Right lung (tissue), 5 donors: Measurements from ENCODE around the gene SLCO4A1. TPM values are rescaled to one million over a fixed set of nuclear protein-coding genes. Genes with fewer than 3 reads are reported as not detected.
"Not testable (repeated sequence)": the region's sequence is repeated elsewhere in the genome, so short reads cannot be mapped to it uniquely, and the experiment has no call there.

ENCODE experiments used
- DNase-seq, 2 donors: peaks; one replicate each; pipeline ENCODE4 v3.0.0-alpha.2; 2013
- polyA plus RNA-seq, 5 donors: library from polyadenylated mRNA; unstranded; fragments of 120-200 nt; gene quantifications; one replicate each; pipeline versions ENCODE4 v1.2.1 to v1.2.3, GENCODE V29; 2013; ENCODE audit warnings: inconsistent platforms in 1 of 5, low replicate concordance in 1 of 5; ENCODE audit not compliant: insufficient read length in 5 of 5, insufficient read depth in 1 of 5

The SLCO4A1 gene
- polyA plus RNA-seq, 5 donors = 0.46 to 0.69 (median 0.54) TPM

DNA sequence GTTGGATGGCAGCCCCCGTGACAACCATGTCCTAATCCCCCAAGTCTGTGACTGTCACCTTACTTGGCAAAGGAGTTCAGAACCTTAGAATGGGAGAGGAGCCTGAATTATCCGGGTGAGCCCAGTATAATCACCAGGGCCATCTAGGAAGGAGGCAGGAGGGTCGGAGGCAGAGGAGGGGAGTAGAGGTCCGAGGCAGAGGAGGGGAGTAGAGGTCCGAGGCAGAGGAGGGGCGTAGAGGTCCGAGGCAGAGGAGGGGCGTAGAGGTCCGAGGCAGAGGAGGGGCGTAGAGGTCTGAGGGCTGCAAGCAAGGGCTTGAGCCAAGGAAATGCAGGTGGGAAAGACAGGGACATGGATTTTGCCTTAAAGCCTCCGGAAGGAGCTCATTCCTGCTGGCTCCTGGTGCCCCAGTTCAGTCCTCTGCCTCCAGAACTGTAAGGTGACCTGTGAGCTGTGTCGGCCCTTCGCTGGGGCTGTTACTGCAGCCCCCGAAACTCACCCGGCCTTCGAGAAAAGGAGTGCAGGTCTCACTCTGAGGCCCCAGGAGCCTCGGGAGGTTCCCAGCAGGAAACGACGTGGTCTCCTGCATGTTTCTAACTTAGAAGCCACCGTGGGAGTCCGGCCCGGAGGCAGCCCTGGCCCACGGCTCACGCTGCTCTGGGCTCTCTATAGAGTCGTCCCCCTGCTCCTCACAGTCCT, 20.0 kb upstream of the SLCO4A1 start:
- DNase-seq = no peak

- DNase-seq = no peak
Observed at GRCh38 chr20:62622877-62623487, 19.3 kb upstream of the SLCO4A1 start.

DNA sequence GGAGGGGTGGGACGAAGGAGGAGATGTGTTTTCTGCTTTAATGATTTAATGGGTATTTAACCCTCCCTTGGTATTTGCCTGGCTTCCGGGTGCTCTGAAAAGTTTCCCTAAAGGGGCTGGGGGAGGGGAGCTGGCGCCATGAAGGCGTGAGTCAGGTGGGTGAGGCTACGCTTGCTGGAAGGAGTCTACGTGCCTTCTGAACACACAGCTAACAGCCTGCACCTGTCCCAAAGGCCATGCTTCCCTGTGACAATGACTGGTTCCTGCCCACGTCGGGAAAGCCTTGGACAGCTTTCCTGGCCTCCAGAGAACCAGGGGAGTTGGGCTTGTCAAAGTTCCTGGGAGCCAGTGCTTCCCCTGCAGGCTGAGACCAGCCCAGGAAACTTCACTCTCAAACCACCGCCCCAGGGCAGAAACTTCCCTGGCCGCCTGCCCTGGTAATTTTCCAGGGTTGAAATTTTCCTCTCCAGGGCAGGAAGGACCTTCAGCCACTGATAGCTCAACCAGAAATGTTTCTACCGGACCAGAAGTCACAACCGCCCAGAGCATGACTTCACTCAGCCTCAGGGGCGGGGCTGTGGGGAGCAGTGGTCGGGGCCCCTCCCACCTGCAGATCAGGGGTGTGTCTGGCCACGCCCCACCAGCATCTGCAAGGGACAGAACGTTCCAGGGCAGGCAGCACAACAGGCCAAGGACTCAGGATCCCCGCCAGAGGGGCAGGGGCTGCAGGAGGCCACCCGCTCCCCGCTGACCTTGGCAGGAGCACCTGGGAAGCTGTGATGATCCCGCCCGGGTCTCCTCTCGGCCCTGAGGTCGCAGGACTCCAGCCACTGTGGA, 18.6 kb upstream of the SLCO4A1 start:
- peak; percentile 68 to 69 for DNase-seq

DNA sequence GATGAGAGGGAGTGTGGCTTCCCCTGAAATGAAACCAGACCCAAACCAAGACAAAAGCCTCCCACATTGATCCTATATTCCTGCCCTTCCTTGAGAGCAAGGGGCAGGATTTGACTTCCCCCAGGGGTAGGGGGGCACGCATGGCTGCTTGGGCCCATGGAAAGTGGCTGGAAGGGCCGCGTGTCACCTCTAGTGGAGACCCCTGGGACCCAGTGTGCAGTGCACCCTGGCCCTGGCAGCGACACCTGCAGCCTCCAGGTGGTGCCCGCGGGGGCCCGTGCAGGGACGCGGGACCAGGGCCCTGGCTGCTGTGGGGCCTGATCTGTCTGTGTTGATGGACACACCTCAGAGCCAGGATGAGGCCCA, 18.0 kb upstream of the SLCO4A1 start:
- no peak for DNase-seq

GRCh38 chr20:62624719-62625453, 17.4 kb upstream of the SLCO4A1 start:
- no peak for DNase-seq

DNA sequence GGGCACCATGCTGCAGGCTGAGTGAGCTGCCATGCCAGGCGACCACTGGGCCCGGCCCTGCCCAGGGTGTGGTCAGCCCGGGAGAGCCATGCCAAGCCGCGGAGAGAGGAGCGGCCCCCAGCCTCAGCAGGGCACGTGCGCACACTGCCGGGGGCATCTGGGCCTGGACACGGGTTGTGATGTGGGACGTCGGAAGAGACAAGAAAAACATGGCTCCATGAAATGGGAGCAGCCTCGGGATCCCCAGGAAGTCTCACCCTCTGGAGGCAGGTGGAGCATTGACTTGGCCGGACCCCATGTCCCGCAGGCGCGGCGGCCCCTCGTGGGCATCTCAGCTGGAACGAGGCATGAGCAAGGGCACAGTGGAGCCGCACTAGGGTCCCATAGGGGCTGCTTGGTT, 16.8 kb upstream of the SLCO4A1 start:
- no peak for DNase-seq

- DNase-seq = no peak
Observed at GRCh38 chr20:62625921-62626547, 16.3 kb upstream of the SLCO4A1 start.

- not testable (repeated sequence) for DNase-seq
Observed at GRCh38 chr20:62627425-62627824, 14.9 kb upstream of the SLCO4A1 start.

DNA sequence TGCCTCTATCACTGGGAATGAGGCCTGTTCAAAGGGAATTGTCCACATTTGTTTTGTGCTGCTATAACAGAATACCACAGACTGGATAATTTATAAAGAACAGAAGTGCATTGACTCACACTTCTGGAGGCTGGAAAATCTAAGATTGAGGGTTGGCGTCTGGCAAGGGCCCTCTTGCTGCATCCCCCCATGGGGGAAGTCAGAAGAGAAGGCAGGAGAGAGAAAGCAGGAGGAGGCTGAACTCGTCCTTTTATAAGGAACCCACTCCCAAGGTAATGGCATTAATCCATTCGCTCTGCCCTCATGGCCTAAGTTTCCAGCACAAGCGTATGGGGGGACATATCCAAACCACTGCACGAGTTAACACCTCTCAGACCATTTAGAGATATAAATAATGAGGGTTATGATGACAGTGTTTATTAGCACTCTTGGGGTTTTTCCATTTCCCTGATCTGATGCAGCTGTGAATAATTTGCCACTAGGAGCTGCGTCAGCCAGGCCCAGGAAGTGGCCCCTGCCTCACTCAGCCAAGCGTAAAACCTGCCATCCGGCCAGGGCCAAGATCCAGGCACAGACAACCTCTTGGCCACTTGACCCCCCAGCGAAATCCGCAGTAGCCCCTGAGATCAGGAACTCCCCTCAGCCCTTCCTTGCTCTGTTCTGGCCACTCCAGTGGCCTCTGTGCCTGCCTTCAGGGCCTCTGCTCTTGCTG, 14.2 kb upstream of the SLCO4A1 start:
- DNase-seq = peak in 1 of 2 donors; percentile 55

DNA sequence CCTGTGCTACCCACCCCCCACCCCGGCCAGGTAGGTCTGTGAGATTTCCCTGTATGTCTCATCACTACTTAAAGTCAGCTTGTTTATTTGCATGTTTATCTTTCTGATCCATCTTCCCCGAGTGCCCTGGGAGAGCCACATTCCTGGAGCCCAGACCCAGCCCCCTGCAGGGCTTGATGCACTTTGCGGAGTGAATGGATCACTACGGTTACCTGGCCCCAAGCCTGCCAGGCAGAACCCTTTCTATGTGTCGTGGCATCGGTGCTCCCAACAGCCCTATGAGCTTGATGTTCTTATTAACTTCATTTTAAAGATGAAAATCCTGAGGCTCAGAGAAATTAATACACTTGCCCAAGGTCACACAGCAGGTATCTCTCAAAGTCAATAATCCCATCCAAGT, 13.6 kb upstream of the SLCO4A1 start:
- DNase-seq = no peak

DNA sequence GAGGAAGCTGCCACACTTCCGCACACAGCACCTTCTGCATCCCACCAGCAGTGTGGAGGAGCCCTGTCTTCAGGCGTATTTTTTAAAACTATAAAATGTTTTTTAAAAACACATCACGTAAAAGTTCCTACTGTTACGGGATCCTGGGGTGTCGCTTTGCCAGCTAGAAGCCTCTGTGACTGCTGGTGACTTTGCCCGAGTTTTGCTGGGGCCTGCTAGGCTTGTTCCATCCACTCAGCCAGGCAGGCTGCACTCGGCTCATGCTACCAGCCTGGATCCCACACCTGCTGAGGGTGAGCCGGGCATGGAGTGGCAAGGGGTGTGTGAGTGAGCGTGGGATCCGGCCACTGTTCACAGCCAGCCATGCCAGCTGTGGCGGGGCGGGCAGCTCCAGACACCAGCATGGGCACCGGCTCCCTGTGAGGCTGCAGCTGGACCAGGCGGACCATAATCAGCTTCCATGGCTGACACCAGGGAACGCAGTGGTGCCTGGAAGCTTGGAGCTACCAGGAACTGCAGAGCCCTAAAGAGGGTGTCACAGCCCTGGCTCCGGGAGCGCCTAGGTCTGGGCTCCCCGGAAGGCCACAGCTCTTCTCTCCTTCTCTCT, 12.3 kb upstream of the SLCO4A1 start:
- DNase-seq = no peak

DNA sequence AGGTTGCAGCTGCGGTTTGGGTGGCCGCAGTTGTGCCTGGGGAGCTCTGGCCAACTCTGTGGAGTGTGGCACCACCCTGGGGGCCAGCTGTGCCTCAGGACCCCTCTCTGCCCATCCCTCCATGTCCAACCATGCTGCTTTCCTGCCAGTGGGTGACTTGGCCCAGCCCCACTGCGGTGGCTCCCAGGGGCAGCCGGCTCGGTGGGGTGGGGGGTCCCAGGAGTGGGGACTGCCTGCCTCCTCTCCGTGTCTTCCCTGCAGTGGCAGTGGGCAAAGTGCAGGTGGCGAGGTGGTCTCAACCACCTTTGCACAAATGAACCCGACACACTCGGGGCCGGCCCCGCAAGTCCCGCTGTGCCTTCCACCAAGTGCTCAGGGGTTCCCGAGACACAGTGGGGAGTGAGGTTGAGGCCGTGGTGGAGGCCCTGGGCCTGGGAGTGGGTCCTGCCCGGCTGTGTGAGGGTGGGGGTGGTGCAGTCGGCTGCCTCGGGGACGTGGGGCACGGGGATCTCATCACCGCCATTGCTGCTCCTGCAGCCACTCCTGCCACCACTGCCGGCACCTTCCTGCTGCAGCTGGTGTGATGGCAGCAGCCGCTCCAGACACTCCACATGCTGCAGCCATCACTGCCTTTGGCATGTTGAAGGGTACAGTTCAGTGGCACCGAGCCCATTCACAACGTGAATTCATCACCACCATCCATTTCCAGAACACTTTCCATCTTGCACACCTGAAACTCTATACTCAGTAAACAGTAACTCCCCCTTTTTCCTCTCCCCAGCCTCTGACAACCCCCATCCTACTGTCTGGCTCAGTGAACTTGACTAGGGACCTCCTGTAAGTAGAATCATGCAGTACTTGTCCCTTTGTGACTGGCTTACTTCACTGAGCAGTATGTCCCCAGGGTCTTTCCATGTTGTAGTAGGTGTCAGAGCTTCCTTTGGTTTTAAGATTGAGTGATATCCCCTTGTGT, 10.7 kb upstream of the SLCO4A1 start:
- DNase-seq = no peak

GRCh38 chr20:62632575-62633090, 9.7 kb upstream of the SLCO4A1 start:
- DNase-seq = no peak

GRCh38 chr20:62633598-62634329, 8.5 kb upstream of the SLCO4A1 start:
- no peak for DNase-seq

- DNase-seq = no peak
Observed at GRCh38 chr20:62634330-62634967, 7.9 kb upstream of the SLCO4A1 start.

- DNase-seq = no peak
Observed at GRCh38 chr20:62635232-62635631, 7.1 kb upstream of the SLCO4A1 start.

GRCh38 chr20:62635852-62636251, 6.5 kb upstream of the SLCO4A1 start:
- DNase-seq = no peak

GRCh38 chr20:62636446-62636845, 5.9 kb upstream of the SLCO4A1 start:
- no peak for DNase-seq
